OCI-LY3 (cell line): Measurements from ENCODE around the gene HDAC4.

Source experiments
- H2AFZ ChIP-seq: fragments of 200-600, 300-600 bp; shearing (Covaris generic); 2 replicates; pipeline ENCODE4 v1.6.0; 2014; ENCODE audit warnings: antibody characterized with exemption, low read depth, low read length
- H3K27ac ChIP-seq: fragments of 200-600, 300-600 bp; sonication (generic); 2 replicates; pipeline ENCODE4 v1.5.1; 2014; ENCODE audit warnings: mild to moderate bottlenecking, low read length, moderate library complexity, mixed read lengths
- H3K27me3 ChIP-seq: fragments of 200-600, 300-600 bp; sonication (generic); 2 replicates; pipeline ENCODE4 v1.6.1; 2014; ENCODE audit warnings: low read depth, low read length, mixed read lengths
- H3K36me3 ChIP-seq: fragments of 200-600, 300-600 bp; sonication (generic); replicated peaks from 2 replicates; pipeline ENCODE3; 2014; ENCODE audit warnings: low read depth, low read length, mixed read lengths
- H3K4me1 ChIP-seq: fragments of 300-600, 200-600 bp; sonication (generic); 2 replicates; pipeline ENCODE4 v1.6.1; 2014; ENCODE audit warnings: low read length, mixed read lengths
- H3K4me2 ChIP-seq: fragments of 200-600, 300-600 bp; sonication (generic); 2 replicates; pipeline ENCODE4 v1.6.1; 2014; ENCODE audit warnings: low read length, mixed read lengths
- H3K4me3 ChIP-seq: fragments of 300-600, 200-600 bp; sonication (generic); 2 replicates; pipeline ENCODE4 v1.5.1; 2014; ENCODE audit warnings: antibody characterized with exemption, mild to moderate bottlenecking, low read length, moderate library complexity
- H3K79me2 ChIP-seq: fragments of 300-600, 200-600 bp; shearing (Covaris generic); 2 replicates; pipeline ENCODE4 v1.6.1; 2014; ENCODE audit warnings: mild to moderate bottlenecking, low read length, mixed read lengths
- H3K9ac ChIP-seq: fragments of 300-600, 200-600 bp; shearing (Covaris generic); 2 replicates; pipeline ENCODE4 v1.6.0; 2014; ENCODE audit warnings: mild to moderate bottlenecking, low read length, moderate library complexity
- H3K9me3 ChIP-seq: fragments of 200-600, 300-600 bp; shearing (Covaris generic); 2 replicates; pipeline ENCODE4 v1.6.1; 2014; ENCODE audit warnings: low read length, mixed read lengths; ENCODE audit not compliant: insufficient read depth
- H4K20me1 ChIP-seq: fragments of 200-600, 300-600 bp; sonication (generic); 2 replicates; pipeline ENCODE4 v1.6.1; 2016; ENCODE audit warnings: low read length, mixed read lengths; ENCODE audit not compliant: insufficient read depth
- EZH2phosphoT487 ChIP-seq: fragments of 200-600 bp; shearing (Covaris generic); IDR thresholded peaks from 2 replicates; pipeline ENCODE4 v1.6.1; 2018; ENCODE audit warnings: antibody characterized with exemption, mixed run types, low read depth
- TF ChIP-seq, protein P1 (sequence below): fragments of 200-600, 300-600 bp; sonication (generic); IDR thresholded peaks from 2 replicates; pipeline ENCODE4 v1.5.1; 2014; ENCODE audit warnings: antibody characterized with exemption, low read length, low read depth

Gene HDAC4

GRCh38 chr2:239278361-239278760, 122.5 kb downstream of the HDAC4 start:
- Histone ChIP-seq H3K4me2 (no peak overlapping the region), H2AFZ (no peak overlapping the region)
- TF ChIP-seq, protein P1, sequence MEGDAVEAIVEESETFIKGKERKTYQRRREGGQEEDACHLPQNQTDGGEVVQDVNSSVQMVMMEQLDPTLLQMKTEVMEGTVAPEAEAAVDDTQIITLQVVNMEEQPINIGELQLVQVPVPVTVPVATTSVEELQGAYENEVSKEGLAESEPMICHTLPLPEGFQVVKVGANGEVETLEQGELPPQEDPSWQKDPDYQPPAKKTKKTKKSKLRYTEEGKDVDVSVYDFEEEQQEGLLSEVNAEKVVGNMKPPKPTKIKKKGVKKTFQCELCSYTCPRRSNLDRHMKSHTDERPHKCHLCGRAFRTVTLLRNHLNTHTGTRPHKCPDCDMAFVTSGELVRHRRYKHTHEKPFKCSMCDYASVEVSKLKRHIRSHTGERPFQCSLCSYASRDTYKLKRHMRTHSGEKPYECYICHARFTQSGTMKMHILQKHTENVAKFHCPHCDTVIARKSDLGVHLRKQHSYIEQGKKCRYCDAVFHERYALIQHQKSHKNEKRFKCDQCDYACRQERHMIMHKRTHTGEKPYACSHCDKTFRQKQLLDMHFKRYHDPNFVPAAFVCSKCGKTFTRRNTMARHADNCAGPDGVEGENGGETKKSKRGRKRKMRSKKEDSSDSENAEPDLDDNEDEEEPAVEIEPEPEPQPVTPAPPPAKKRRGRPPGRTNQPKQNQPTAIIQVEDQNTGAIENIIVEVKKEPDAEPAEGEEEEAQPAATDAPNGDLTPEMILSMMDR = no peak
- TF ChIP-seq EZH2phosphoT487 = no peak

DNA sequence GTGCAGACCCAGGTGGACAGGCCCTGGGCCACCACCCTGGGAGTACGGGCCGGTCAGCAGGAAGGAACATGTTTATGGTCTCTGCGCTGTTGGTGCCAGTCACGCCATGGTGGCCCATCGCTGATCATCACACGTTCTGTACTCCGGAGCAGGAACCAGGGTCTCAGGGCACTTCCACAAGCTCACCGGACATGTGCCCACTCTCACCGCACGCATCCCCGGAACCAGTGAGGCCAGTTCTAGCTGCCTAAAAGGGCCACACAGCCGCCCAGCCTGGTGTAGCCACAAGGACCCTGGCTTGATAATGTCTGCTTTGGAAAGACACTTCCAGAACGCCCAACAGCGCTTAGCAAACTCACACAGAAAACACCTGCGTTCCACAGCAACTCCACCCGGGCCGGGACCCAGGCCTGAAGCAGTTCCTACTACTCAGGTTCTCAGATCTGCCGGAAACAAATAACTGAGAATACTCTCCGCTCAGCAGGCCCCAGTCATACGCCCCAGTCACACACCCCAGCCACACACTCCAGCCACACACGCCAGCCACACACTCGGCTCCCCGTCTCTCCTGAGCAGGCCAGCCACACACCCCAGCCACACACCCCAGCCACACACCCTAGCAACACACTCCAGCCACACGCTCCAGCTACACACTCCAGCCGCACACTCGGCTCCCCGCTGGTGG, 123.3 kb downstream of the HDAC4 start:
- Histone ChIP-seq H3K4me3 (no peak overlapping the region), H4K20me1 (peaks cover 77% of the 10 kb centered on the region), H3K79me2 (no peaks in the 10 kb centered on the region), H3K4me2 (no peak overlapping the region), H3K36me3 (no peaks in the 10 kb centered on the region), H3K27me3 (peaks cover 34% of the 10 kb centered on the region), H3K4me1 (peaks cover 13% of the 10 kb centered on the region), H3K27ac (no peak overlapping the region), H3K9ac (no peak overlapping the region), H3K9me3 (no peaks in the 10 kb centered on the region), H2AFZ (no peak overlapping the region)
- no peak for TF ChIP-seq EZH2phosphoT487
- TF ChIP-seq, protein P1 = no peak

More at GRCh38 chr2:239278361-239278760, 122.5 kb downstream of the HDAC4 start:
- no peak overlapping the region for H3K9ac ChIP-seq
- H3K36me3 ChIP-seq = no peaks in the 10 kb centered on the region
- H3K27ac ChIP-seq = no peak overlapping the region
- H3K4me3 ChIP-seq = no peak overlapping the region
- peaks cover 27% of the 10 kb centered on the region for H3K27me3 ChIP-seq
- no peaks in the 10 kb centered on the region for H3K9me3 ChIP-seq
- no peaks in the 10 kb centered on the region for H3K79me2 ChIP-seq
- peaks cover 69% of the 10 kb centered on the region for H4K20me1 ChIP-seq
- peaks cover 13% of the 10 kb centered on the region for H3K4me1 ChIP-seq

DNA sequence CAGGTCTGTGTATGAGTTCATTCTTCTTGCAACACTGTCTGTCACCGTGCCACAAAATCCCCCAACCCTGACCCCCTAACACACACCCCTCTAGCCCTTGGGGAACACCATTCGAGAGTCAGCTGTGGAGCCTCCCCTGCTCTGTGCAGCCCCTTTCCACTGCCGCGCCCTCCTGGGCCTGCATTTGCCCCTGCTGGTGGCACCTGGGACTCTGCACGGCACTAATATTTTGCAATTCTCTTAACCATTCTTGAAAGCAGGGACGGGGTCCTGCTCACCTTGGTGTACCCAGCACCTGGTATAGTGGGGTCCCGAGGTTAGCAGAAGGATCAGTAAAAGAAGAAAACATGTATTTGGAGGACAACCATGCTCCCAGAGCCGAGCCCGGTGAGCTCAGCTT, 124.0 kb downstream of the HDAC4 start:
- Histone ChIP-seq H3K79me2 (no peaks in the 10 kb centered on the region), H3K9me3 (no peaks in the 10 kb centered on the region), H3K4me2 (no peak overlapping the region), H3K27me3 (peaks cover 41% of the 10 kb centered on the region), H3K4me3 (no peak overlapping the region), H3K36me3 (no peaks in the 10 kb centered on the region), H3K9ac (no peak overlapping the region), H3K27ac (no peak overlapping the region), H2AFZ (no peak overlapping the region), H3K4me1 (peaks cover 13% of the 10 kb centered on the region), H4K20me1 (peaks cover 84% of the 10 kb centered on the region)
- TF ChIP-seq, protein P1 = no peak
- TF ChIP-seq EZH2phosphoT487 = no peak

- H3K79me2 ChIP-seq = no peaks in the 10 kb centered on the region
These were observed 124.7 kb downstream of the HDAC4 start for GRCh38 chr2:239275847-239276831.

More at GRCh38 chr2:239275847-239276831, 124.7 kb downstream of the HDAC4 start:
- H3K4me2 ChIP-seq = peak overlapping the region; percentile 61; the same call in 1 of the 2 replicates
- peaks cover 91% of the 10 kb centered on the region for H4K20me1 ChIP-seq
- H3K9me3 ChIP-seq = no peaks in the 10 kb centered on the region
- no peak overlapping the region for H2AFZ ChIP-seq
- H3K27me3 ChIP-seq = peaks cover 47% of the 10 kb centered on the region
- H3K27ac ChIP-seq = no peak overlapping the region
- peaks cover 13% of the 10 kb centered on the region for H3K4me1 ChIP-seq
- H3K9ac ChIP-seq = no peak overlapping the region
- no peaks in the 10 kb centered on the region for H3K36me3 ChIP-seq
- no peak overlapping the region for H3K4me3 ChIP-seq
- TF ChIP-seq EZH2phosphoT487 = no peak
- TF ChIP-seq, protein P1 = no peak
